Astrocyte (in vitro differentiated cells and primary cell): ENCODE results near the gene USPL1. TPM values are rescaled to one million over a fixed set of nuclear protein-coding genes. Genes with fewer than 3 reads are reported as not detected.

Experiments
- DNase-seq: peaks from one replicate; pipeline ENCODE4 v3.0.0-alpha.2; 2010; ENCODE audit warnings: low read depth
- FAIRE-seq: peaks from 2 replicates; lab custom pipeline; 2011; peaks lifted over from hg19 to GRCh38; lab: Jason Lieb, UNC
- H2AFZ ChIP-seq: 2 replicates; pipeline ENCODE4 v1.6.0; 2012; ENCODE audit warnings: low read depth, low read length, inconsistent platforms
- H3K27ac ChIP-seq: 2 replicates; pipeline ENCODE4 v1.5.1; 2011; ENCODE audit warnings: low read depth, low read length, inconsistent platforms
- H3K27me3 ChIP-seq: 2 replicates; pipeline ENCODE4 v1.6.0; 2011; ENCODE audit warnings: low read length, inconsistent platforms; ENCODE audit not compliant: insufficient read depth
- H3K36me3 ChIP-seq: 2 replicates; pipeline ENCODE4 v1.5.1; 2011; ENCODE audit warnings: low read length, inconsistent platforms; ENCODE audit not compliant: insufficient read depth
- H3K4me1 ChIP-seq: 2 replicates; pipeline ENCODE4 v1.5.1; 2011; ENCODE audit warnings: low read length, inconsistent platforms; ENCODE audit not compliant: insufficient read depth
- H3K4me2 ChIP-seq: 2 replicates; pipeline ENCODE4 v1.6.0; 2012; ENCODE audit warnings: low read length, inconsistent platforms
- H3K4me3 ChIP-seq: 2 replicates; pipeline ENCODE4 v1.5.1; 2011; ENCODE audit warnings: low read depth, mild to moderate bottlenecking, low read length, inconsistent platforms; ENCODE audit not compliant: insufficient read depth
- H3K79me2 ChIP-seq: 2 replicates; pipeline ENCODE4 v1.6.0; 2012; ENCODE audit warnings: mild to moderate bottlenecking, low read length, inconsistent platforms; ENCODE audit not compliant: insufficient read depth
- H3K9ac ChIP-seq: 2 replicates; pipeline ENCODE4 v1.6.0; 2012; ENCODE audit warnings: mild to moderate bottlenecking, low read length, inconsistent platforms
- H3K9me3 ChIP-seq: 2 replicates; pipeline ENCODE4 v1.5.1; 2012; ENCODE audit warnings: low read depth, mild to moderate bottlenecking, low read length, inconsistent platforms; ENCODE audit not compliant: insufficient read depth
- H4K20me1 ChIP-seq: 2 replicates; pipeline ENCODE4 v1.6.0; 2012; ENCODE audit warnings: low read length, inconsistent platforms; ENCODE audit not compliant: insufficient read depth
- H3K27ac Mint-ChIP-seq: one replicate; pipeline ENCODE4 v1.8.0; 2021; ENCODE audit warnings: mild to moderate bottlenecking, mixed read lengths; ENCODE audit not compliant: unreplicated experiment
- H3K27me3 Mint-ChIP-seq: one replicate; pipeline ENCODE4 v1.8.0; 2021; ENCODE audit warnings: low read depth, mixed read lengths; ENCODE audit not compliant: unreplicated experiment
- H3K36me3 Mint-ChIP-seq: one replicate; pipeline ENCODE4 v1.8.0; 2021; ENCODE audit warnings: low read depth, mixed read lengths; ENCODE audit not compliant: unreplicated experiment
- H3K4me1 Mint-ChIP-seq: one replicate; pipeline ENCODE4 v1.8.0; 2021; ENCODE audit warnings: low read depth, mixed read lengths; ENCODE audit not compliant: unreplicated experiment
- H3K4me3 Mint-ChIP-seq: one replicate; pipeline ENCODE4 v1.8.0; 2021; ENCODE audit warnings: mild to moderate bottlenecking, moderate library complexity, mixed read lengths; ENCODE audit not compliant: unreplicated experiment
- H3K9me3 Mint-ChIP-seq: one replicate; pipeline ENCODE4 v1.8.0; 2021; ENCODE audit warnings: mild to moderate bottlenecking, mixed read lengths; ENCODE audit not compliant: unreplicated experiment
- CTCF ChIP-seq: IDR thresholded peaks from 2 replicates; pipeline ENCODE4 v1.5.1; 2011; ENCODE audit warnings: low read depth, mild to moderate bottlenecking, inconsistent platforms, low read length, moderate library complexity; ENCODE audit not compliant: insufficient read depth
- EZH2 ChIP-seq: IDR thresholded peaks from 2 replicates; pipeline ENCODE4 v1.6.1; 2012; ENCODE audit warnings: mild to moderate bottlenecking, low read length, inconsistent platforms; ENCODE audit not compliant: insufficient read depth
- total RNA-seq: library from RNA; stranded (reverse); gene quantifications from 2 replicates; pipeline ENCODE4 v1.2.1, GENCODE V29; 2021

USPL1 gene
- total RNA-seq, 1 donor from 2014 or later, result 29.6 TPM

GRCh38 chr13:30607908-30608307, 9.8 kb upstream of the USPL1 start:
- Histone ChIP-seq H4K20me1 (no peaks in the 10 kb centered on the region), H3K9ac (no peak overlapping the region), H3K4me3 (no peak overlapping the region), H3K27me3 (no peaks in the 10 kb centered on the region), H2AFZ (no peak overlapping the region), H3K4me1 (no peaks in the 10 kb centered on the region), H3K27ac (no peak overlapping the region), H3K79me2 (peaks cover 11% of the 10 kb centered on the region), H3K36me3 (no peaks in the 10 kb centered on the region), H3K4me2 (no peak overlapping the region), H3K9me3 (no peaks in the 10 kb centered on the region)
- H3K4me1 Mint-ChIP-seq, result no peaks in the 10 kb centered on the region
- DNase-seq, result no peak
- no peak for TF ChIP-seq CTCF
- no peak for TF ChIP-seq EZH2
- FAIRE-seq, result no peak
- no peaks in the 10 kb centered on the region for H3K9me3 Mint-ChIP-seq
- no peak overlapping the region for H3K4me3 Mint-ChIP-seq
- H3K27me3 Mint-ChIP-seq, result no peaks in the 10 kb centered on the region
- no peak overlapping the region for H3K27ac Mint-ChIP-seq
- H3K36me3 Mint-ChIP-seq, result no peaks in the 10 kb centered on the region

GRCh38 chr13:30608364-30608763, 9.4 kb upstream of the USPL1 start:
- no peak overlapping the region for H3K27ac Mint-ChIP-seq
- TF ChIP-seq EZH2, result no peak
- no peak for TF ChIP-seq CTCF
- no peak for FAIRE-seq

GRCh38 chr13:30610311-30610710, 7.4 kb upstream of the USPL1 start:
- Histone ChIP-seq H3K4me3 (no peak overlapping the region), H3K9ac (no peak overlapping the region), H3K36me3 (peaks cover 3% of the 10 kb centered on the region), H3K79me2 (peaks cover 33% of the 10 kb centered on the region), H3K4me1 (peaks cover 3% of the 10 kb centered on the region), H4K20me1 (no peaks in the 10 kb centered on the region), H3K9me3 (no peaks in the 10 kb centered on the region), H3K4me2 (no peak overlapping the region), H2AFZ (no peak overlapping the region), H3K27ac (no peak overlapping the region), H3K27me3 (no peaks in the 10 kb centered on the region)
- FAIRE-seq (no peak), DNase-seq (no peak)
- Mint-ChIP-seq H3K36me3 (no peaks in the 10 kb centered on the region), H3K27me3 (no peaks in the 10 kb centered on the region), H3K27ac (no peak overlapping the region), H3K4me3 (no peak overlapping the region), H3K9me3 (no peaks in the 10 kb centered on the region), H3K4me1 (no peaks in the 10 kb centered on the region)
- TF ChIP-seq CTCF (no peak), EZH2 (no peak)

More at GRCh38 chr13:30608364-30608763, 9.4 kb upstream of the USPL1 start:
- Histone ChIP-seq H3K79me2 (peaks cover 15% of the 10 kb centered on the region), H3K36me3 (peaks cover 2% of the 10 kb centered on the region), H3K4me3 (no peak overlapping the region), H2AFZ (no peak overlapping the region), H3K9me3 (no peaks in the 10 kb centered on the region), H3K27me3 (no peaks in the 10 kb centered on the region), H3K4me1 (no peaks in the 10 kb centered on the region), H3K4me2 (no peak overlapping the region), H4K20me1 (no peaks in the 10 kb centered on the region), H3K27ac (no peak overlapping the region), H3K9ac (no peak overlapping the region)
- Mint-ChIP-seq H3K27me3 (no peaks in the 10 kb centered on the region), H3K9me3 (no peaks in the 10 kb centered on the region), H3K4me1 (no peaks in the 10 kb centered on the region), H3K36me3 (no peaks in the 10 kb centered on the region), H3K4me3 (no peak overlapping the region)
- DNase-seq, result no peak
